DMS53 treated with DMSO at 0.1 percent for 48 hours (cell line): ENCODE results near the gene PGM2.
"Not testable (repeated sequence)": the region's sequence is repeated elsewhere in the genome, so short reads cannot be mapped to it uniquely, and the experiment has no call there.

Source experiments
- DNase-seq: peaks from one replicate; lab custom pipeline; 2025; ENCODE audit not compliant: unreplicated experiment; lab: John Stamatoyannopoulos, UW

The PGM2 gene

DNA sequence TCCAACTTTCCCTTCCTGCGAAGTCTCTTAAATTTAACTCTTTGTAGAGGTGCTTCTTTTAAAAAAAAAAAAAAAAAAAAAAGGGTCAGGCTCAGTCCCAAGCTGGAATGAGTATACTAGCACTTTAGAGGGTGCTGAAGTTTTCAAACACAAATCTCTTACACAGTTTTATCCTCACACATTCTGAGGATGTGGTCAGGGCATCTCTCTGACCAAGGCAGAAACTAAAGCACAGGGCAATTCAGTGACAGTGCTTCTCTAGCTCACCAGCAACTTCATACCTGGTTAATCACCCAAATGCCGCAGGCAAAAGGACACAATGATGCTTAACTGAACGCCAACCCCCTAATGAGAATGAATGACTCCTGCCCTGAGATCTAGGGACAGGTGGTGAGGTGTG, 9.8 kb upstream of the PGM2 start:
- no peak for DNase-seq

DNA sequence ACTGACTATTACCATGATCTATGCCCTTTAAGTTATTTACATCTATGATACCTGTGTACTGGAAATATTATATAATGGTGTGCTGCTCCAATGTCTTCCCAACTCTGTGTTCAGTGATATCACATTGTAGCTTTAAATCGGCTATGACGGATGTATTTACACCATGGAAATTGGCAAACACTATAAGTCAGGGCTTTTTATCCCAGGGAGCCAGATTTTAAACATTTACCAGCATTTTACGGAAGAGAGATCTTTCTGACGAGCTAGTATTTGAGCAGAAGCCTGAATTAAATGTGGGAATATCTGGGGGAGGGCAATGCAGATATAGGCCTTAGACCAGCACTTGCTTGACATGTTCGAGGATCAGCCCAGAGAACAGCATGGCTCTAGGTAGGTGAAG, 7.7 kb upstream of the PGM2 start:
- no peak for DNase-seq

DNA sequence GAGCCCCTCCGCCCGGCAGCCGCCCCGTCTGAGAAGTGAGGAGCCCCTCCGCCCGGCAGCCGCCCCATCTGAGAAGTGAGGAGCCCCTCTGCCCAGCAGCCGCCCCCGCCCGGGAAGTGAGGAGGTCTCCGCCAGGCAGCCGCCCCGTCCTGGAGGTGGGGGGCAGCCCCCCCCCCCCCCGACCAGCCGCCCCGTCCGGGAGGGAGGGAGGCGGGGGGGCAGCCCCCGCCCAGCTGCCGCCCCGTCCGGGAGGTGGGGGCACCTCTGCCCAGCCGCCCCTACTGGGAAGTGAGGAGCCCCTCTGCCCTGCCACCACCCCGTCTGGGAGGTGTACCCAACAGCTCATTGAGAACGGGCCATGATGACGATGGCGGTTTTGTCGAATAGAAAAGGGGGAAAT, 6.0 kb upstream of the PGM2 start:
- not testable (repeated sequence) for DNase-seq

DNA sequence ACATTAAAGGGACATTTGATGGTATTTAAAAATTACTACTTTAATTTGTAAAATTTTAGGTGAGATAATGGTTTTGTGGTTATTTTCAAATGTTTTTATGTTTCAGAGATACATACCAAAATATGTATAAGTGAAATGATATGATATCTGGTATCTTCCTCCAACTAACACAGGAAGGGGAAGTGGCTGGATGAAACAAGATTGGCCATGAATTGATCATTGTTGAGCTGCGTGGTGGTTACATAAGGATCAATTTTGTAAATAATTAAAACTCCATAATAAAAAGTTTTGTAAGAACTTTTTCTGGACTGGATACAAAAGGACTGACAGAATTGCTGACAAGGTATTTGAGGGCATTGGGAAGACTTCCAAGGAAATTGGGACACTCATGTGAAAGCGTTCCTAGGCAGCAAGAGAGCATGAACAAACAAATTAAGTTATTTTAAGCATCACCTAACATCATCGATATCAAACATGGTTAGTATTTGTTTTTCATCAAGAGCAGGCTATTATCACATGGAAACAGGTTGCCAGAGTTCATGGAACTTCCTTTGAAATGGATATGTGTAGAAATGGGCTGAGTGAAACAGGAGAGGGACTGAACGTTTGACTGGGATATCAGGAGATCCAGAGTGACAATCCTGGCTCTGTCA, 4.4 kb upstream of the PGM2 start:
- peak; percentile 91 for DNase-seq

DNA sequence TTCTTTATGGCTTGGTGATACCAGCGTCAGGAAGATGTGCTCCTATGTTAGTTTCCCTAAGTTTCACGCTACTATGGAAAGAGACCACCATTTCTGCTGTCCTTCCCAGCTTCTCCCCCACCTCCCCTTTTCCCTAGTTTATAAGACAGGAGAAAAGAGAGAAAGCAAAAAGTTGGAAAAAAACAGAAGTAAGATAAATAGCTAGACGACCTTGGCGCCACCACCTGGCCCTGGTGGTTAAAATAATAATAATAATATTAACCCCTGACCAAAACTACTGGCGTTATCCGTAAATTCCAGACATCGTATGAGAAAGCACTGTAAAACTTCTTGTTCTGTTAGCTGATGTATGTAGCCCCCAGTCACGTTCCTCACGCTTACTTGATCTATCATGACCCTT, 985 bp upstream of the PGM2 start:
- not testable (repeated sequence) for DNase-seq

DNA sequence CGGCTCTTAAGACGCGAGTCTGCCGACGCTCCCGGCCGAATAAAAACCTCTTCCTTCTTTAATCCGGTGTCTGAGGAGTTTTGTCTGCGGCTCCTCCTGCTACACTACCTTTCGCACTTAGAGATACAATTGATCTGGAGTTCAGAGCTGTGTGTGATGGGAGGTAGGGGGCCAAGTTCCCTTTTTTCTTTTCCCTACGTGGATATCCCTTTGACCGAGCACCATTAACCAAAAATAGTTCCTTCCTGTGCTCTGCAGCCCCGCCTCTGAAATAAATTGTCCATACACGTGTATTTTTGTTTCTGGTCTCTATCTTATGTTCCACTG, 555 bp upstream of the PGM2 start:
- DNase-seq: peak; percentile 81

DNA sequence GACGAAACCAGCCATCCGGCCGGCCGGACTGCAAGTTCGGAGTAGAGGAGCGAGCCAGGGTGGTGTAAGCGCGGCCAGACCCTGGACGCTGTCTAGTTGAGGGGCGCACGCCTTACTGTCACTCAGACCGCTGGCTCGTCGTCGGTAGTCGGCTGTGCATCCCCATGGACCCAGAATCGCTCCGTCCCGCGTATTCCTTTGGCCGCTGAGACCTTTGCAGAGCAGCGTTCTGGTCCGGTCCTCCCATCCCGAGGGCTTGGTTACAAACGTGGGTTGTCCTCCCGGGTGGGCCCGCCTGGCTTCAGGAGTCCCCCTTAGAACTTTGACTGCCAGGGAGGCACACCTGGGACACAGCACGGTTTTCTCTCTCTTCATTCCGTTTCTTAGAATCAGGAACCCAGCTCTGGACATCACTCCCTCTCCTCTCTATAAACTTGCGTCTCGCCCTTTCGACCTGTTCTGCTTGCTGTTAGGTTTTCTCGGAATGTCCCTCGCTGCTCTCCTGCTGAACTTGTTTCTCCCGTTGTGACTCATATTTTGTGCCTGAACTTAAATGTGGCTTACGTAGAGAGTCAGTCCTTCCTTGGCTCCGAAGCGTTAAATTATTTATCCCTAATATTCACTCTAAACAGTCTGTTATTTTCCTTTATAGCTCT, 672 bp downstream of the PGM2 start:
- no peak for DNase-seq

DNA sequence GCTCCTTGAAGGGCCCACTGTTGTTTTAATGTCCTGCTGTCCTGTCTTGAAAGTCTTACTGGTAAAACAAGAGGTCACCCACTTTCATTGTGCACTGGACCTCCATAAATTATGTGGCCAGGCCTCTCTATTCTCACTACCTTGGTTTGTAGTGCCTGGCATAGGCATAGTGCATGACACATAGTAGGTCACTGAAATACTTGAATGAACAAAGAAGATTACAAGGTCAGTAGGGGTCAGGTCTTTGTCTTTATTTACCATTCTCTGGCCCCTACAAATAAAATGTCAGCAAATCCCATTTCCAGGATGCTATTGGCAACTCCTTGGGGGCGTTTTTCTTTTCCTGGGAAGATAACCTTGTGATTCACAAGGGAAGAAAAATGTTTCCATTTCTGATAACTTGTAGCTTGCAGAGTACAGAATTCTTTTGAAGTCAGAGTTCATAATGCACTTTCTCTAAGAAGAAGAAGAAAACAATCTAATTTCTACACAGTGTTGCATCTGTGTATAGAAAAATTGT, 1.4 kb downstream of the PGM2 start:
- DNase-seq: no peak

DNA sequence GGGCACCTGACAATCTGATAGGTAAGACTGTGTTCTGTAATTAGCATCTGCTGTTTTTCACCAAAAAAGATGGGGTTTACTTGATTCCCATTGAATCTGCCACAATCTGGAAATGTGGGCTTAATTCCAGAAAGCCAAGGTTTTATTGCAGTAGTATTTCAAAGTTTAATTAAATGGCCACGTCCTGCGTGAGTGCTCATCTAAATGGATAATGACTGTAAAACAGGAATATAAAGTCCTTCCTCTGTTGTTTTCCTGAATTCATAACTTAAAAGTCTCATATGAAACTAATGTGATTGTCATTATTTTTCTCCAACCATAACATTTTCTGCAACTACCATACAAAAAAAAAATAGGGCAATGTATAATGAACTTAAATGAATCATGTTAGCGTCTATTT, 2.4 kb downstream of the PGM2 start:
- no peak for DNase-seq

DNA sequence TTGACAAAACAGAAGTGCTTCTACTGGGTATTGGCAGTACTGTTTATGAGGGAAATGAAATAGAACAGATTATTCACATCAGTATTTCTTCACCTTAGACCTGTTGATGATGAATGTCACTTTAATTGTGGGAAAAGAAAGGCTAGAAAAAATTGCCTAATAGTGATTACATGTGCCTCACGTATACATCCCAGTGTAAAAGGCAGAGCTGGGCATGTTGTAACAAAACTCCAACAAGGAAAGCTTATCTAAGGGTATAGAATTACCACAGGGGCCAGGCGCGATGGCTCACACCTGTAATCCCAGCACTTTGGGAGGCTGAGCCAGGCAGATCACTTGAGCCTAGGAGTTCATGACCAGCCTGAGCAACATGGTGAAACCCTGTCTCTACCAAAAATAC, 4.2 kb downstream of the PGM2 start:
- DNase-seq: no peak

DNA sequence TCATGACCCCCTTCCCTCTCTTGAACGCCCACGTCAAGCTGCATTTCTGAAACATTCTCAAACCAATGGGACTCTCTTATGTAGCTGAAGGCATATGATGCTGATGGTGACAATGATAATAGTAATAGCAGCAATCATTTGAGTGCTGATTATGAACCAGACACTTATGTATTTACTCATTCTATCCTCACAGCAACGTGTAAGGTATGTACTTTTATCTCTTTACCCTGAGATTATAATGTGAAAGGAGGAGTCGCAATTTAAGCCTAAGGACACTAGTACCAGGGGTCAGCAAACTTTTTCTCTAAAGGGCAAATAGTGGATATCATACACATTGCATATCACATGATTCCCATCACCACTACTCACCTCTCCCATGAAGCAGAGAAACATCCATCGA, 8.5 kb downstream of the PGM2 start:
- DNase-seq: no peak

DNA sequence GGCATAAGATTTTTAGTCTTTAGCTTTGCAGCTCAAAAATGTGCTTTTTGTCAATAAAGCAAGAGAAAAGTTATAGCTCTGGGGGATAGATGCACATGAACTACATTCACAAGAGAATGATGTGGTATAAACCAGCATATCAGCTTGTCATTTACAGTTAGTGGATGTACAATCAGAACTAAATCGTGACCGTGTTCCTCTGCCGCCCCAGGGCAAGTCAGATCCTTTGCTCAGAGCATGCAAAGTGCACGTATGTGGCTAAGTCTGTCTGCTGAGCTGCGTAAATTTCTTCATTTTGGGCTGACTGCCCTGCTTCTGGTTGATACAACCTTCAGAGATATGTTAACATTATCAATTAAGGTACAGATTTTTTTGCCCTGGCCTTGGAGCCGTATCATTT, 9.3 kb downstream of the PGM2 start:
- no peak for DNase-seq

DNA sequence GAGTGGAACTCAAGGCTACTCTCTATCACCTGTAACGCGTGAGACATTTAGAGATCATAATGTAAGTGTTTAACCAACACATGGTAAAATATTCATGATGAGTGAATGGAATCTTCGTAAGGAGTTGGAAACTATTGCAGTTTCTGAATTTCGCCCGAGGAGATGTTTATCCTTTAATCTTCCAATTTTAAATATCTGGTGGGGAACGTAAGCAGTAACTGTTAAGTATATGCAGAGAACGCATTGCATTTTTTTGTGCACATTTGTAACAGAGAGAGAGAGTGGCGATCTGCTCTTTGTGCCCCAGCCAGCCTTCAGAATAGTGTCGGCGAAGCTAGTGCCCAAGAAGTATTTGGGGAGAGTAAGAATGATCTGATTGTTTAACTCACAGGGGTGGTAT, 9.8 kb downstream of the PGM2 start:
- no peak for DNase-seq

DNA sequence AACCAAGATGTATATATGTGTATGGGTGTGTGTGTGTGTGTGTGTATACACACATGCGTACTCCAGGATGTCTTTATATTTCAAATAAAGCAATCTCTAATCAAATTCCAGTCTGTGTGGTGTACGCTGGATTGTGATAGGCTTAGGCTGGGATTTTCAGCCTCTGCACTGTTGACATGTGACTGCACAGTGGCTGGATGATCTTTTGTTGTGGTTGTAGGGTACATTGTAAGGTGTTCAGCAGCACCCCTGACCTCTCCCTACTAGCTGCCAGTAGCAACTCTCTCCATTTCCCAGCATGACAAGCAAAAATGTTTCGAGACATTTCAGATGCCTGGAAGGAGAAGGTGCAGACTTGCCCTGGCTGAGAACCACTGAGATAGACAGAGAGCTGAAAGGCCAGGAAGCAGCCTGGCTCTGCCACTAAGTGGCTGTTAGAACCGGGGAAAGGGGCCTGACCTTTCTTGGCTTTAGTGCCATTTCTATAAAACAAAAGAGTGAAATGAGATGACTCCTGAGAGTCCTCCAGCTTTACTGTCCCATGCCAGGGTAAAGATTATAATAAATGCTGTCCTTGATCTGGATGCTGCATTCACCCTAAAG, 10.5 kb downstream of the PGM2 start:
- DNase-seq: no peak

DNA sequence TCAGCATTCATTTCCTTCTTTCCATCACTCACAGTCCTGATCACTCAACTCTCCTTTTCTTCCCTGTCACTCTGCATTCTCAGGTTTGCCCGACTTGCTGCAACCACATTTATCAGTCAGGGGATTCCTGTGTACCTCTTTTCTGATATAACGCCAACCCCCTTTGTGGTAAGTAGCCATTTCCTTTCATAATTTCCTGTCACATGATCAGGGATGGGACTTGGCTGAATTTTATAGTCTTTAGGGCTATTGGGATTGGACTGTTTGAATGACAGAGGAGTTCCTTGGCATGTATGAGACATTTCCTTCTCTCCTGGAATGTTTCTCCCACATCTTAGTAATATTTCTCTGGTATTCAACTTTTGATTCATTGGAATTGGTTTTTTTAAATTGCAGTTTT, 11.0 kb downstream of the PGM2 start:
- no peak for DNase-seq

DNA sequence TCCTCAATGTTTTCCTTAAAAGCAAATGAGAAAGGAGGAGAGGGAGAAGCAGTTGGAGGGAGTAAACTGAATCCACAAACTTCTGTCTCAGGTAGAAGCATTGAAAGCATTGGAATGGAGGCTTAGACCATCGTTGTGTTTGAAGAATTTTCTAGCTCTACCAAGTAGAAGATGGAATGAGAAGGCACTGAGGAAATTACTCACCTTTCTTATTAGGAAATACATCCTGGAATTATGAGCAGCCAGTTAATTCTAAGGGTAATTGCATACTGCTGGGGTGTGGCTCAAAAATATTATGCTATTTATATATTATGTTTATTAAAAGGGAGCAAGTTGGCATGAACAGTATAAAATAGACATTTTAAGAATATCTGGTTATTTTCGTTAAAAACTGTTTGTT, 12.9 kb downstream of the PGM2 start:
- no peak for DNase-seq

DNA sequence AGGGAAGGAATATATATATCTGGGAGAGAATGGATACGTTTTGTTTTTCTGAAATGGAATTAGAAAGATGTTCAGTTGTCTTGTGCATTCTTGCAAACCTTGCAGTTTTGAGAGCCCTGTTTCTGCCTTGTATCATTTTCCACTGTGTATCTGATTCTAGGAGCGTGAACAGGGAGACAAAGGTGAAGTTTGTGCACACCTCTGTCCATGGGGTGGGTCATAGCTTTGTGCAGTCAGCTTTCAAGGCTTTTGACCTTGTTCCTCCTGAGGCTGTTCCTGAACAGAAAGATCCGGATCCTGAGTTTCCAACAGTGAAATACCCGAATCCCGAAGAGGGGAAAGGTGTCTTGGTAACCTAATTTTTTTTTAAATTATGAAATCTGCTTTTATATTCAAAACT, 17.7 kb downstream of the PGM2 start:
- no peak for DNase-seq

DNA sequence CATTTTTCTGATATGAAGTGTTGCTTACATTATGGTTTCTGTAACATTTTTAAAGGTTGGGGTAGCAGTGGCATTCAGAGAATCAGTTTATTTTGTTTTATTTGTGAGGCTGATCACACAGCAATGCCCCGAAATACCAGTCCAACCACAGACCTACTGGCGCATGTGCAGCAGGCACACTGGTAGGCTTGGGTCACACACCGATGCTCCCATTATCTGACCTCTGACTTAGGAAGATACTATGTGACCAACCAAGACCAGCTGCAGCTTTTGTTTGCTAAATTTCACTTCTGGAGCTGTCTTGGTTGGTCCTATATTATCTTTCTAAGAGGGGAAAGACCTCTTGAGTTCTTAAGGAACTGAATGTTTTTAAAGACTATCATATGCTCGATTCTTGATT, 18.7 kb downstream of the PGM2 start:
- no peak for DNase-seq

DNA sequence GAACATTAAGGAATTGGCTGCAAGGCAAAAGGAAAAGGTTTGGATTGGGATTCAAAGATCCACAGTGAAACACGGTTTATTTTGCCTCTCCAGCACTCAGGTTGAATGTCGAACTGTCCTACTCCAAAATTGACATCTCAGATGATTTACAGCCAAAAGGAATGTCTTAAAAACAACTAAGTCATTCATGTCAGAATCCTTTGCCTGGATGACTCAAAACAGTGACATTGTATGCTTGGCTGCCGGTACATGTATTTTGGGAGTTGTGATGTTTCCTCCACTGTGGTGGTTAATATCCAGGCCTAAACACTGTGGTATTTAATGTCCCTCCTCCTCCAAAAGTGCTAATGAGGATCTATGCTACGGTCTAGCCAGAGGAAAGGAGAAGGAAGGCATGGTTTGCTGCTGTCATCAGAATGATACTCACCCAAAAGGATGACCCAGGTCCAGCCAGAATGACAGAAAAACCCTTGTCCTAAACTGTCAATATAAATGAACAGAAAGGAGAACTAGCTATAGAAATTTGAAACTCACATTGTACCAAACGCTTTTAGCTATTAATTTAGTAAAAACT, 20.9 kb downstream of the PGM2 start:
- DNase-seq: no peak

DNA sequence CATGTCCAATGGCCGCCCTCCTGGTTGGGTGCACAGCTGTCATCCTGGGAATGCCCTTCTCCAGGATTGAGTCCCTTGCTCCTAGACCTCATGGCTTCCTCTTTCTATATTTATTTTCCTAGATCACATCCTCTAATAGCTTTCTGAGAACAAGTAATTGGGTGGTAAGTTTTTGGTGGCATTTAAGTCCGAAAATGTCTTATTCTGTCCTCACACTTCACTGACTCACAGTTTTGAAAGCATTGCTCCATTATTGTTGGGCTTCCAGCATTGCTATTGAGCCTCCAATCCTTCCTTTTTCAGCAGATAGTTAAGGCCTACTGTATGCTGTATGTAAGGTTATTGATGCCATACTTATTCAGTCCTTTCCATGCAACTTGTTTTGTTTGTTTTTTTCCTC, 25.9 kb downstream of the PGM2 start:
- no peak for DNase-seq

DNA sequence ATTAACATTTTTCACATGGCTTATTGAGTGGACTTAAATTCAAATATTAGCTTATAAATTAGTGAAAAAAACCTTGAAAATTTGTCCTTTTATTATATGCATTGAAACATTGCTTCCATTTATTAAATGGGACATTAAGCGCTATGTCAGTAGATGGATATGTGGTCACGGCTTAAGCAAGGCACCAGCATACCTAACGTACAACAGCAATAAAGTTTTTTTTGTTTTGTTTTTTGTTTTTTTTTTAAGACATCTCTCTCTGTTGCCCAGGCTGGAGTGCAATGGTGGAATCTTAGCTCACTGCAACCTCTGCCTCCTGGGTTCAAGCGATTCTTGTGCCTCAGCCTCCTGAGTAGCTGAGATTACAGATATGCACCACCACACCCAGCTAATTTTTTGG, 31.6 kb downstream of the PGM2 start:
- DNase-seq: no peak

DNA sequence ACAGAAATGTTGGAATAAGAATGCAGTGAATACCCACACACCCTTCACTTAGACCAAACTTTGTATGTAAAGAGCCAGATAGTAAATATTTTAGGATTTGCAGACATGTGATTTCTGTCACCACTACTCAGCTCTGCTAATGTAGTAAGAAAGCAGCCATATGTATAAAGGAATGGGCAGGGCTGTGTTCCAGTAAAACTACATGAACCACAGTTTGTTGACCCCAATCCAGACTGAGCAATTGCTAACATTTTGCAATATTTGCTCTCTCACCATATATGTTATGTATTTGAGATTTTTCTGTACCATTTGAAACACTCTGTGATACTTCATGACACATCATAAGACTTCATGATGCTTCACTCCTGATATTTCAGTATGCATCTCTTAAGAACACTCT, 32.4 kb downstream of the PGM2 start:
- DNase-seq: no peak
